Measurements from ENCODE around the gene TDRD15.

- TF ChIP-seq POLR2A (IDR thresholded peaks at IDR 0.05; ENCODE audit: low read length) (no peak), GATA1 (IDR thresholded peaks at IDR 0.05; ENCODE audit: low read depth, low read length) (no peak)
Observed at GRCh38 chr2:21165350-21165749, 41.6 kb downstream of the TDRD15 start.
